GM18505 (cell line): Measurements from ENCODE around the gene MTA3.
A peak's percentile ranks its signal among the peaks of the same experiment; 100 is the strongest.

Experiments used
- ATAC-seq: cut with Tn5 transposase; IDR thresholded peaks from one replicate; pipeline ENCODE4 v1.9.1; 2021; ENCODE audit not compliant: unreplicated experiment
- POLR2A ChIP-seq: IDR thresholded peaks from 4 replicates; pipeline ENCODE4 v1.6.1; 2011; ENCODE audit warnings: borderline replicate concordance; ENCODE audit not compliant: insufficient read depth, insufficient read length; ENCODE audit errors: extremely low read depth

Gene MTA3

GRCh38 chr2:42754021-42754775 lies 185.8 kb downstream of the MTA3 start:
- no peak for TF ChIP-seq POLR2A
- ATAC-seq = peak; percentile 41

- no peak for ATAC-seq
- TF ChIP-seq POLR2A = no peak
Measured at GRCh38 chr2:42754776-42755140, 186.3 kb downstream of the MTA3 start.

GRCh38 chr2:42755191-42755880 lies 186.9 kb downstream of the MTA3 start:
- ATAC-seq = no peak
- no peak for TF ChIP-seq POLR2A

GRCh38 chr2:42756150-42756775 lies 187.8 kb downstream of the MTA3 start:
- TF ChIP-seq POLR2A = no peak
- ATAC-seq = no peak

- no peak for TF ChIP-seq POLR2A
- ATAC-seq = no peak
Measured at GRCh38 chr2:42756966-42757513, 188.6 kb downstream of the MTA3 start.

- TF ChIP-seq POLR2A = no peak
- no peak for ATAC-seq
Measured at GRCh38 chr2:42757981-42758740, 189.7 kb downstream of the MTA3 start.

- TF ChIP-seq POLR2A = no peak
- no peak for ATAC-seq
Measured at GRCh38 chr2:42758751-42759150, 190.3 kb downstream of the MTA3 start.

GRCh38 chr2:42761554-42761953 lies 193.1 kb downstream of the MTA3 start:
- TF ChIP-seq POLR2A = no peak
- ATAC-seq = no peak

GRCh38 chr2:42762155-42762554 lies 193.7 kb downstream of the MTA3 start:
- TF ChIP-seq POLR2A = no peak
- ATAC-seq = no peak

GRCh38 chr2:42762823-42763804 lies 194.7 kb downstream of the MTA3 start:
- no peak for TF ChIP-seq POLR2A
- no peak for ATAC-seq

- TF ChIP-seq POLR2A = no peak
- no peak for ATAC-seq
Measured at GRCh38 chr2:42764096-42764495, 195.7 kb downstream of the MTA3 start, which contains the start of gene OXER1. OXER1 (minus strand) TSS chr2:42764135; CDS start chr2:42764062, 73 bp downstream.

GRCh38 chr2:42764901-42765300 lies 196.5 kb downstream of the MTA3 start:
- TF ChIP-seq POLR2A = no peak
- no peak for ATAC-seq
